ENCODE results near the gene ANGPTL8. TPM values are rescaled to one million over a fixed set of nuclear protein-coding genes. Genes with fewer than 3 reads are reported as not detected.
A peak's percentile ranks its signal among the peaks of the same experiment; 100 is the strongest.

The ANGPTL8 gene
- polyA plus RNA-seq, 2 of the 4 experiments (the other 2 are of a cell fraction), result 0.12 TPM; not detected in 1

- no peak overlapping the region for H3K4me3 ChIP-seq
- no peaks in the 10 kb centered on the region for H3K9me3 ChIP-seq
- peaks cover 29% of the 10 kb centered on the region for H3K4me1 ChIP-seq
- TF ChIP-seq MAX (IDR thresholded peaks at IDR 0.05), result no peak
- 0 out of 4 replicates have a peak, but pooled peaks of 1 of the 2 experiments have one; percentile 10 for TF ChIP-seq CEBPB (IDR thresholded peaks at IDR 0.05)
- no peak for TF ChIP-seq HOXB13 (CRISPR knock-in tag; IDR thresholded peaks at IDR 0.05; ENCODE audit: low read depth)
- no peak for TF ChIP-seq ZNF302 (CRISPR knock-in tag; IDR thresholded peaks at IDR 0.05)
- DNase-seq (ENCODE audit: low read depth in 1 of 2, low spot score in 1 of 2) (no peak), FAIRE-seq (no peak), ATAC-seq (no peak)
- no peak overlapping the region for H3K4me2 ChIP-seq
- H3K27ac ChIP-seq, result peak overlapping the region in 1 of 2 experiments; percentile 46; a peak in 2 of 6 replicates
- ChIA-PET CTCF (interaction anchor here (0.9 to 1.4 kb wide), 5 partner anchors 8 to 57 kb away, joined by 3 to 6 read pairs (median 3); no protein-coding TSS in a partner anchor), POLR2A (no interaction called here)
- WGBS (ENCODE audit: missing lambda C conversion rate), result 89% methylated on average over 8 of the region's 10 CpGs
Observed at GRCh38 chr19:11267316-11268085, 28.1 kb downstream of the ANGPTL8 start.

- WGBS (ENCODE audit: missing lambda C conversion rate), result 58% methylated on average over 9 of the region's 10 CpGs
- DNase-seq (ENCODE audit: low read depth in 1 of 2, low spot score in 1 of 2), result peak in 1 of 2 experiments; percentile 25
- Histone ChIP-seq H3K27ac (peak overlapping the region; percentile 0 to 51; a peak in 4 of 6 replicates), H3K4me2 (no peak overlapping the region), H3K4me3 (no peak overlapping the region), H3K9me3 (no peaks in the 10 kb centered on the region), H3K4me1 (peaks cover 24% of the 10 kb centered on the region)
- FAIRE-seq, result no peak
- ChIA-PET CTCF (interaction anchor here (0.6 to 1.4 kb wide), 3 partner anchors 25 to 1123 kb away, joined by 3 to 5 read pairs (median 3); no protein-coding TSS in a partner anchor), POLR2A (no interaction called here)
- ATAC-seq, result no peak
- TF ChIP-seq E2F6 (IDR thresholded peaks at IDR 0.05; ENCODE audit: borderline replicate concordance, low read depth), result no peak
- no peak for TF ChIP-seq NR3C1 (IDR thresholded peaks at IDR 0.05)
- no peak for TF ChIP-seq MYC (IDR thresholded peaks at IDR 0.05; ENCODE audit: borderline replicate concordance, low read length)
- TF ChIP-seq KDM1A (IDR thresholded peaks at IDR 0.05; ENCODE audit: low read depth), result peak; percentile 51; the same call in 1 of the 2 replicates
- TF ChIP-seq HOXB13 (CRISPR knock-in tag; IDR thresholded peaks at IDR 0.05; ENCODE audit: low read depth), result no peak
- no peak for TF ChIP-seq RFX5 (IDR thresholded peaks at IDR 0.05)
- TF ChIP-seq USF2 (IDR thresholded peaks at IDR 0.05), result no peak
- TF ChIP-seq ZFP36 (IDR thresholded peaks at IDR 0.05; ENCODE audit: borderline replicate concordance, partially characterized antibody), result no peak
- TF ChIP-seq JUN (IDR thresholded peaks at IDR 0.05), result no peak
Observed at GRCh38 chr19:11268783-11269267, 29.4 kb downstream of the ANGPTL8 start.

- no peak overlapping the region for H3K4me3 ChIP-seq
- FAIRE-seq (no peak), DNase-seq (ENCODE audit: low read depth in 1 of 2, low spot score in 1 of 2) (no peak), ATAC-seq (no peak)
- POLR2A ChIA-PET, result no interaction called here
- H3K27ac ChIP-seq, result peak overlapping the region in 1 of 2 experiments; percentile 51; a peak in 3 of 6 replicates
- H3K4me2 ChIP-seq, result no peak overlapping the region
- CTCF ChIA-PET, result interaction anchor here (1.6 kb wide), 1 partner anchor 112 kb away, joined by 3 read pairs; no protein-coding TSS in a partner anchor
- H3K4me1 ChIP-seq, result peaks cover 22% of the 10 kb centered on the region
- H3K9me3 ChIP-seq, result no peaks in the 10 kb centered on the region
- WGBS (ENCODE audit: missing lambda C conversion rate), result 48% methylated on average over 6 of the region's 7 CpGs
- TF ChIP-seq NFE2L2 (conservative IDR thresholded peaks at IDR 0.05; ENCODE audit: low read length), result no peak
- TF ChIP-seq EHF (CRISPR knock-in tag; IDR thresholded peaks at IDR 0.05), result no peak
- TF ChIP-seq FOSL2 (IDR thresholded peaks at IDR 0.05), result no peak
- TF ChIP-seq FOSL2 (CRISPR knock-in tag; IDR thresholded peaks at IDR 0.05), result no peak
- TF ChIP-seq TFCP2L1 (CRISPR knock-in tag; IDR thresholded peaks at IDR 0.05), result no peak
- TF ChIP-seq PBX3 (IDR thresholded peaks at IDR 0.05), result no peak
- TF ChIP-seq JUNB (IDR thresholded peaks at IDR 0.05), result no peak
- no peak for TF ChIP-seq CHD2 (IDR thresholded peaks at IDR 0.05; ENCODE audit: low read length, partially characterized antibody)
- no peak for TF ChIP-seq CBX2 (IDR thresholded peaks at IDR 0.05; ENCODE audit: borderline replicate concordance, low read depth)
- TF ChIP-seq POLR2AphosphoS2 (conservative IDR thresholded peaks at IDR 0.05; ENCODE audit: low read length), result no peak
- no peak for TF ChIP-seq ELK1 (IDR thresholded peaks at IDR 0.05; ENCODE audit: low read depth, low read length)
- TF ChIP-seq EHMT2 (IDR thresholded peaks at IDR 0.05; ENCODE audit: low read depth), result no peak
- no peak for TF ChIP-seq NR3C1 (IDR thresholded peaks at IDR 0.05)
- no peak for TF ChIP-seq MAX (IDR thresholded peaks at IDR 0.05)
- no peak for TF ChIP-seq CTCF (IDR thresholded peaks at IDR 0.05)
- TF ChIP-seq ZC3H11A (IDR thresholded peaks at IDR 0.05), result no peak
- no peak for TF ChIP-seq RNF2 (IDR thresholded peaks at IDR 0.05; ENCODE audit: borderline replicate concordance, low read depth)
- TF ChIP-seq SMC3 (IDR thresholded peaks at IDR 0.05), result no peak
Observed at GRCh38 chr19:11269408-11269807, 30.0 kb downstream of the ANGPTL8 start.

Measured in A549 (cell line).